AG09309 (cell line): ENCODE data around the gene SLC51A.
"Not testable (repeated sequence)": the region's sequence is repeated elsewhere in the genome, so short reads cannot be mapped to it uniquely, and the experiment has no call there.

Experiments used
- DNase-seq: peaks from one replicate; pipeline ENCODE4 v3.0.0-alpha.2; 2010; ENCODE audit warnings: low read depth
- H3K4me3 ChIP-seq: 2 replicates; pipeline ENCODE4 v1.5.1; 2011; ENCODE audit warnings: mild to moderate bottlenecking, low read depth, low read length, moderate library complexity; ENCODE audit not compliant: control insufficient read depth
- CTCF ChIP-seq: IDR thresholded peaks from 2 replicates; pipeline ENCODE4 v1.5.1; 2011; ENCODE audit warnings: mild to moderate bottlenecking, low read depth, low read length, inconsistent platforms; ENCODE audit not compliant: insufficient read depth, control insufficient read depth; ENCODE audit errors: missing control alignments

SLC51A gene

GRCh38 chr3:196216089-196216564 lies at the start of gene SLC51A:
Gene SLC51A, plus strand, starts transcription at chr3:196216534. Its CDS starts 179 bp downstream, at chr3:196216713.
- no peak for DNase-seq
- no peak within 1 kb of the TSS for H3K4me3 ChIP-seq
- no peak for TF ChIP-seq CTCF

GRCh38 chr3:196166741-196167140 lies 49.6 kb upstream of the SLC51A start:
- DNase-seq, result no peak
- TF ChIP-seq CTCF, result no peak
- H3K4me3 ChIP-seq, result no peak overlapping the region

- DNase-seq, result no peak
- no peak for TF ChIP-seq CTCF
- no peak overlapping the region for H3K4me3 ChIP-seq
Measured at GRCh38 chr3:196168808-196169391, 47.4 kb upstream of the SLC51A start.

- DNase-seq, result no peak
- no peak overlapping the region for H3K4me3 ChIP-seq
- TF ChIP-seq CTCF, result no peak
Measured at GRCh38 chr3:196169836-196170240, 46.5 kb upstream of the SLC51A start.

- not testable (repeated sequence) for H3K4me3 ChIP-seq, DNase-seq
Measured at GRCh38 chr3:196170296-196170695, 46.0 kb upstream of the SLC51A start.

GRCh38 chr3:196174652-196175051 lies 41.7 kb upstream of the SLC51A start:
- TF ChIP-seq CTCF, result no peak
- H3K4me3 ChIP-seq, result no peak overlapping the region
- no peak for DNase-seq

GRCh38 chr3:196175116-196175625 lies 41.2 kb upstream of the SLC51A start:
- no peak for DNase-seq
- TF ChIP-seq CTCF, result no peak
- no peak overlapping the region for H3K4me3 ChIP-seq
